PC-9 (cell line): ENCODE data around the gene C1orf226.

Experiments used
- CTCF ChIP-seq: fragments of 200-600 bp; sonication (generic); conservative IDR thresholded peaks from 2 replicates; pipeline ENCODE4 v1.6.1; 2017; ENCODE audit warnings: mixed run types, antibody characterized with exemption, mild to moderate bottlenecking, moderate library complexity
- EZH2 ChIP-seq: fragments of 200-600 bp; sonication (generic); IDR thresholded peaks from 2 replicates; pipeline ENCODE4 v1.8.0; 2017; ENCODE audit warnings: antibody characterized with exemption, low read depth

GRCh38 chr1:162383091-162383490 is 1.6 kb downstream of the C1orf226 start:
- TF ChIP-seq CTCF (no peak), EZH2 (no peak)
